Parathyroid adenoma (tissue), 2 donors: ENCODE results near the gene PLEKHA7.

Source experiments
- H2AFZ ChIP-seq: fragments of 300-600 bp; sonication (generic); one replicate; pipeline ENCODE4 v1.7.0; 2017; ENCODE audit warnings: antibody characterized with exemption, mild to moderate bottlenecking
- H3K27ac ChIP-seq: fragments of 300-600 bp; sonication (generic); one replicate; pipeline ENCODE4 v1.7.0; 2017
- H3K27me3 ChIP-seq: fragments of 300-600 bp; sonication (generic); one replicate; pipeline ENCODE4 v1.7.0; 2017; ENCODE audit warnings: low read length; ENCODE audit not compliant: control insufficient read depth, insufficient read depth
- H3K36me3 ChIP-seq: fragments of 300-600 bp; sonication (generic); one replicate; pipeline ENCODE4 v1.7.0; 2017; ENCODE audit warnings: low read length; ENCODE audit not compliant: control insufficient read depth, insufficient read depth
- H3K4me1 ChIP-seq: fragments of 300-600 bp; sonication (generic); one replicate; pipeline ENCODE4 v1.7.0; 2017; ENCODE audit warnings: control low read depth
- H3K4me2 ChIP-seq: fragments of 300-600 bp; sonication (generic); one replicate; pipeline ENCODE4 v1.7.0; 2017; ENCODE audit warnings: low read length
- H3K4me3 ChIP-seq: fragments of 300-600 bp; sonication (generic); one replicate; pipeline ENCODE4 v1.7.0; 2017; ENCODE audit warnings: low read depth, low read length
- H3K79me2 ChIP-seq: fragments of 300-600 bp; sonication (generic); one replicate; pipeline ENCODE4 v1.7.0; 2017; ENCODE audit warnings: control low read depth
- H3K9ac ChIP-seq: fragments of 300-600 bp; sonication (generic); one replicate; pipeline ENCODE4 v1.7.0; 2017; ENCODE audit warnings: mild to moderate bottlenecking
- H3K9me3 ChIP-seq: fragments of 300-600 bp; sonication (generic); one replicate; pipeline ENCODE4 v1.7.0; 2017; ENCODE audit warnings: low read length; ENCODE audit not compliant: control insufficient read depth
- CTCF ChIP-seq: fragments of 300-600 bp; sonication (generic); IDR thresholded peaks from one replicate; pipeline ENCODE4 v1.7.0; 2017; ENCODE audit warnings: antibody characterized with exemption, mild to moderate bottlenecking
- donor health status: primary hyperparathyroidism.

The PLEKHA7 gene

GRCh38 chr11:16979703-16980622 lies 34.3 kb downstream of the PLEKHA7 start:
- Histone ChIP-seq H3K4me1 (peaks cover 8% of the 10 kb centered on the region), H3K27ac (no peak overlapping the region), H2AFZ (no peak overlapping the region), H3K36me3 (no peaks in the 10 kb centered on the region), H3K9ac (no peak overlapping the region), H3K4me3 (no peak overlapping the region), H3K79me2 (no peaks in the 10 kb centered on the region), H3K4me2 (no peak overlapping the region), H3K9me3 (no peaks in the 10 kb centered on the region), H3K27me3 (no peaks in the 10 kb centered on the region)
- TF ChIP-seq CTCF, result no peak

GRCh38 chr11:16977994-16978315 lies 36.3 kb downstream of the PLEKHA7 start:
- H2AFZ ChIP-seq, result no peak overlapping the region
- no peak overlapping the region for H3K9ac ChIP-seq
- H3K4me1 ChIP-seq, result peaks cover 6% of the 10 kb centered on the region
- H3K4me3 ChIP-seq, result no peak overlapping the region
- H3K27me3 ChIP-seq, result no peaks in the 10 kb centered on the region
- no peaks in the 10 kb centered on the region for H3K9me3 ChIP-seq
- no peak overlapping the region for H3K4me2 ChIP-seq
- H3K27ac ChIP-seq, result no peak overlapping the region
- no peak for TF ChIP-seq CTCF
- no peaks in the 10 kb centered on the region for H3K36me3 ChIP-seq
- H3K79me2 ChIP-seq, result peaks cover 5% of the 10 kb centered on the region

GRCh38 chr11:16977136-16977993 lies 36.8 kb downstream of the PLEKHA7 start:
- Histone ChIP-seq H3K27ac (no peak overlapping the region), H3K9me3 (no peaks in the 10 kb centered on the region), H3K79me2 (peaks cover 6% of the 10 kb centered on the region), H3K4me1 (peaks cover 4% of the 10 kb centered on the region), H3K27me3 (no peaks in the 10 kb centered on the region), H3K4me3 (no peak overlapping the region), H2AFZ (no peak overlapping the region), H3K36me3 (no peaks in the 10 kb centered on the region), H3K4me2 (no peak overlapping the region), H3K9ac (no peak overlapping the region)
- no peak for TF ChIP-seq CTCF

GRCh38 chr11:16976379-16976778 lies 37.8 kb downstream of the PLEKHA7 start:
- Histone ChIP-seq H3K9ac (no peak overlapping the region), H3K79me2 (peaks cover 8% of the 10 kb centered on the region), H2AFZ (no peak overlapping the region), H3K27ac (no peak overlapping the region), H3K4me1 (no peaks in the 10 kb centered on the region), H3K27me3 (no peaks in the 10 kb centered on the region), H3K36me3 (no peaks in the 10 kb centered on the region), H3K4me2 (no peak overlapping the region), H3K4me3 (no peak overlapping the region), H3K9me3 (no peaks in the 10 kb centered on the region)
- no peak for TF ChIP-seq CTCF
